ENCODE data around the gene CD6.

DNA sequence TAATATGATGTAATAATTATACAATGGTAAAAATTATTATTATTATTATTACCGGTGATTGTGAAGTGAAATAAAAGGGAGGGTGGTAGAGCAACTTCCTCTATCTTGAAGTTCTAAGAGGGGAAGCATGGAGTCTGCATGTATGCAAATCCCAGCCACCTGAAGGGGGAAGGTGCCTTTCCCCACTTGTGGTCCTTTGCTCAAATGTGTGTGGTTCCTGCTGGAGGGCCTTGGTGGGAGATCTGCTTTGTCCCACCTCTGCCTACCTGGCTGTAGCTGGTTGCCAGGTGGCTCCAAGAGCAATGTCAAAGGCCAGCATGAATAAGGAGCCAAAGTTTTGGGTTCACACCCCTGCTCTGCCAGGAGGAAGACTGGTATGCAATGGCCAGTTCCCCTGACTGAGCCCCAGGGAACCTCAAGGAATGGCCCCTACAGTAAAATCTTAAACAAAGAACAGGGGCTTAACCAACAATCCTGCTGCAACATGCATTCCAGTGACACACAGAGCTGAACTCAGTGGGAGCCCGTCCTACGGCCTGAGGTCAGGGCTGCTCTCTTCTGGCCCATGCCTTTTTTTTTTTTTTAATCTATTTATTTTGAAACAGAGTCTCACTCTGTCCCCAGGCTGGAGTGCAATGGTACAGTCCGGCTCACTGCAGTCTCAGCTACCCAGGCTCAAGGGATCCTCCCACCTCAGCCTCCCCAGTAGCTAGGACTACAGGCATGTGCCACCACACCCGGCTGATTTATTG lies 38.7 kb upstream of the CD6 start:
- TF ChIP-seq CTCF (IDR thresholded peaks at IDR 0.05; ENCODE audit: insufficient read depth, low read depth, low read length): no peak
- TF ChIP-seq EZH2 (IDR thresholded peaks at IDR 0.05; ENCODE audit: insufficient read depth, low read length): no peak
